Lung (tissue), 12 donors: ENCODE data around the gene SCARF2. TPM values are rescaled to one million over a fixed set of nuclear protein-coding genes. Genes with fewer than 3 reads are reported as not detected.

Experiments
- ATAC-seq: fragments of 200-7000 bp; cut with Tn5 transposase; one replicate; pipeline ENCODE4 v1.9.1; 2020; ENCODE audit warnings: moderate number of reproducible peaks; ENCODE audit not compliant: insufficient read depth, low FRiP score
- DNase-seq, 3 donors: peaks; one replicate each; pipeline ENCODE4 v3.0.0-alpha.2; 2013 to 2017
- H3K27ac ChIP-seq, 2 donors: one replicate each; pipeline ENCODE4 v1.5.1; 2013; ENCODE audit warnings: mild to moderate bottlenecking in 2 of 2, moderate library complexity in 2 of 2, control low read depth in 1 of 2, inconsistent platforms in 1 of 2, low read depth in 1 of 2, low read length in 1 of 2
- H3K27me3 ChIP-seq, 3 donors: one replicate each; pipeline ENCODE4 v1.5.1; 2013; ENCODE audit warnings: low read length in 2 of 3; ENCODE audit not compliant: control insufficient read depth in 3 of 3, insufficient read depth in 3 of 3
- H3K36me3 ChIP-seq, 4 donors: one replicate each; pipeline ENCODE4 v1.5.1; 2013; ENCODE audit warnings: low read length in 4 of 4, mild to moderate bottlenecking in 1 of 4, moderate library complexity in 1 of 4; ENCODE audit not compliant: control insufficient read depth in 4 of 4, insufficient read depth in 4 of 4
- H3K4me1 ChIP-seq, 5 donors: one replicate each; pipeline ENCODE4 v1.5.1; 2013; ENCODE audit warnings: low read length in 5 of 5, mild to moderate bottlenecking in 2 of 5, moderate library complexity in 1 of 5; ENCODE audit not compliant: control insufficient read depth in 5 of 5, insufficient read depth in 5 of 5
- H3K4me3 ChIP-seq: one replicate; pipeline ENCODE4 v1.5.1; 2013; ENCODE audit warnings: mild to moderate bottlenecking, control low read depth, moderate library complexity
- H3K9ac ChIP-seq, 2 donors: one replicate each; pipeline ENCODE4 v1.5.1; 2013; ENCODE audit warnings: low read length in 2 of 2, control low read depth in 1 of 2; ENCODE audit not compliant: insufficient read depth in 1 of 2
- H3K9me3 ChIP-seq, 4 donors: one replicate each; pipeline ENCODE4 v1.5.1; 2013; ENCODE audit warnings: low read length in 3 of 4, mild to moderate bottlenecking in 1 of 4, moderate library complexity in 1 of 4; ENCODE audit not compliant: control insufficient read depth in 4 of 4, insufficient read depth in 3 of 4
- CTCF ChIP-seq: IDR thresholded peaks from 2 replicates; pipeline ENCODE4 v1.5.1; 2012; ENCODE audit warnings: mild to moderate bottlenecking; ENCODE audit errors: control extremely low read depth, extremely low read depth
- WGBS, 2 donors: extraction: QIAGEN DNeasy Blood & Tissue Kit; methylation state at CpG; one replicate each; pipeline ENCODE4 v1.1.7; 2013; 5-methylcytosine and 5-hydroxymethylcytosine counted together
- polyA plus RNA-seq, 2 donors: library from polyadenylated mRNA; stranded (reverse); fragments of 200-250 nt; gene quantifications; one replicate each; pipeline ENCODE4 v1.2.1, GENCODE V29; 2013
- total RNA-seq, 2 donors: library from RNA; depleted of rRNA in 1 of 2; stranded (reverse); fragments of >200 nt in 1 of 2; gene quantifications; one replicate each; pipeline ENCODE4 v1.2.1, GENCODE V29; 2014 to 2021
- donor health status: control.
- donor health status: control.
- donor health status: Bipolar disorder and iron deficiency.
- donor health status: healthy.
- donor health status: DM: yes; HTN: yes; CAD: no.

Gene SCARF2
- total and polyA plus RNA-seq, 4 donors = 4.7 to 32.9 (median 16.4) TPM

- H3K9me3 ChIP-seq = no peaks in the 10 kb centered on the region
- peaks cover 0 to 14% (median 10%) of the 10 kb centered on the region in 4 donors for H3K36me3 ChIP-seq
- no peak for ATAC-seq
- WGBS, 2 donors = 81 to 85% methylated on average over 21 of the region's 21 CpGs
- no peaks in the 10 kb centered on the region for H3K27me3 ChIP-seq
- TF ChIP-seq CTCF = no peak
- no peak overlapping the region for H3K4me3 ChIP-seq
- H3K9ac ChIP-seq = no peak overlapping the region
- H3K4me1 ChIP-seq = peaks cover 0 to 14% (median 9%) of the 10 kb centered on the region in 5 donors
- peak overlapping the region in 1 of 2 donors; percentile 48 for H3K27ac ChIP-seq
- no peak for DNase-seq
Observed at GRCh38 chr22:20441631-20442484, 4.2 kb upstream of the SCARF2 start.

- WGBS, 2 donors = 81% methylated on average over 13 of the region's 13 CpGs
- no peak for TF ChIP-seq CTCF
- Histone ChIP-seq H3K4me1 (peaks cover 0 to 18% (median 11%) of the 10 kb centered on the region in 5 donors), H3K4me3 (no peak overlapping the region), H3K9ac (no peak overlapping the region), H3K9me3 (no peaks in the 10 kb centered on the region), H3K27ac (no peak overlapping the region), H3K36me3 (peaks cover 0 to 10% (median 9%) of the 10 kb centered on the region in 4 donors), H3K27me3 (no peaks in the 10 kb centered on the region)
- DNase-seq (no peak), ATAC-seq (no peak)
Observed at GRCh38 chr22:20440637-20441591, 3.3 kb upstream of the SCARF2 start.

GRCh38 chr22:20439928-20440575 is 2.4 kb upstream of the SCARF2 start:
- Histone ChIP-seq H3K36me3 (peaks cover 0 to 9% (median 7%) of the 10 kb centered on the region in 4 donors), H3K9ac (no peak overlapping the region), H3K4me3 (no peak overlapping the region), H3K27ac (no peak overlapping the region), H3K27me3 (no peaks in the 10 kb centered on the region), H3K9me3 (no peaks in the 10 kb centered on the region), H3K4me1 (peaks cover 0 to 26% (median 11%) of the 10 kb centered on the region in 5 donors)
- WGBS, 2 donors = 97 to 98% methylated on average over 5 of the region's 5 CpGs
- no peak for TF ChIP-seq CTCF
- ATAC-seq (no peak), DNase-seq (no peak)
